ENCODE results near the gene CACNA2D3.
A peak's percentile ranks its signal among the peaks of the same experiment; 100 is the strongest.

The CACNA2D3 gene

DNA sequence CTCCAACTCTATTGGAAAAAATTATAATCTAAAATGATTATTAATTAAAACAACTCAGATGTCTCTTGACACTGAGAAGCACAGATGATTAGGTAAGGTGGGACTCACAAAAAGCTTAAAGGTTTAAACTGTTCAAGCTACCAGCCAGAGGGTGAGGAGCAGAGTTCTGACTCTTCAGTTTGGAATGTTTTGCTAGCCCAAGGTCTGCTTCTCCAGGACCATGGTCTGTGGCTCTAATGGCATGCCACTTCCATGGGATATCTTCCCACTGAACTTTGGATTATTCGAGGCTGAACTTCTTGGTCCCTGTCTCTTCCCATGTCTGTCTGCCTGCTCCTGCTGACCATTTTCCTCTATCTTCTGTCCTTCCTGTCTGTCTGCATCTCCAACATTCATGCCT is 49.2 kb downstream of the CACNA2D3 start:
- DNase-seq (ENCODE audit: low spot score): peak; percentile 67

DNA sequence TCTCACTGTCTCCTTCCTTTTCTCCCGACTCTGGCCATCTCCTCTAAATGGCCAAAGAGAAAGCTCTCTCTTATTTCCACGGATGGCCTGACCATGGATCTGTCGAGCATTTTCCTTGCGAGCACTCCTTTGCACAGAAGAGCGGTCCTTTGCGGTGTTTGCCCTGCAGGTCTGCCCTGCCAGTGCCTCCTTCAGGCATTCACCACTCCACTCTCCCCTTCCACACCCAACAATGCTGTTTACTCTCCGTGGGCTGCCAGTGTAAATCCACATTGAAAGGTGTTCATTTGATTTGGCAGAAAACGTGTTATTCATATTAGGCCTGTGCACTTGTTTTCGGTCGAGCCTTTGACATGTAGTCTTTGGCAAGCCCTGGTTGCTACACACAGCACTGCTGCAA is 49.6 kb downstream of the CACNA2D3 start:
- no peak for DNase-seq (ENCODE audit: low spot score)

DNA sequence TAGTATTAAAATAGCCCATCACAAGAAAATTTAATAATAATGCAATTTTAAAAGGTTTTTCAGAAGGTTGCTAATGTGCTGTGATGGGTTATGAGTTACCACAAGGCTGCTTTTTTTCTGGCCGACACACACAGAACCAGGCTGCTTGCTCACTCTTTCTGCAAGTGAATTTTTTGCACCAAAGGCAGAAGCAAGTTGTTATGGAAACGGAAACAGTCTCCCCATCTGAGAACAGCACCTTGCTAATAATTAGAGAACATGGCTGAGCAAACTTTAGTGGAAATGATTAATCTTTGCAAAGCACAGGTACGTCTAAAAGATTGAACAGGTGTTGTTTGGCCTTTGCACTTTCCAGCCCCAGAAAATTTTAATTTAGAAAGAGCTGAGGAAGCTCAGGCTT is 51.0 kb downstream of the CACNA2D3 start:
- DNase-seq (ENCODE audit: low spot score): peak; percentile 57

DNA sequence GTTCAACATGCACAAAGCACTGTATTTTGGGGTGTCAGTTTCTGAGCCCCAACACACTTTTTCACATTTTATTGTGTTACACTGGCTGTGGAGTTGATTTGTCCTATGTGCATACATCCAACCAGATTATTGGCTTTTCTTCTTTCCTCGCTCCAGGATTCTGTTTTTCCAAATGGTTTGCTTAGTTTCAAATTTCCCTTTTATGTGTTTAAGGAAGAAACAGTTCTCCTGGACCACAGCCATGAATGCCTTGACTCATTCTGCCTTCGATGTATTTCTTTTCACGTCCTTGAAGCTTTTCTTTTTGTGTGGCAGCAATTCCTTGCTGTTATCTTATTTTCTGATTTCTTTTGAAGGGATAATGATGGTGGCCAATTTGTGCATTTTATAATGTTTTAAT is 53.8 kb downstream of the CACNA2D3 start:
- peak; percentile 19 for DNase-seq (ENCODE audit: low spot score)

DNA sequence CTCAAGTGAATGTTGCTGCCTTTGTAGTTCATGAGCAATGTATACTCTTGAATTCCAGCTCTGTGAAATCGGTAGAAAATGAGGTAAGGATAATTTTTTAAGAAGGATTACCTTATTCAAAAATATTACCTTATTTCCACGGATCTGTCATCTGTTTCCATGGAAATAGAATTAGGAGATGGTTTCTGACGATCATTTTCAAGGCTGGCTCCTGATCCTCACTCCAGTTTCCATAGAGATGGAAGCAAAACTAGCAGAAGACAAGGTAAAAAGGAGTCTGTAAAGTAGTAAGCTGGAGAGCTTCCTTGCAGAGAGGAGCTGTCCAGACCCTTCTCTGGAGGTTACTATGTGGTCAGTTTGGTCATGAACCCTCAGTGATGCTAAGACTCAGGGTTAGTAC is 55.5 kb downstream of the CACNA2D3 start:
- DNase-seq (ENCODE audit: low spot score): no peak

DNA sequence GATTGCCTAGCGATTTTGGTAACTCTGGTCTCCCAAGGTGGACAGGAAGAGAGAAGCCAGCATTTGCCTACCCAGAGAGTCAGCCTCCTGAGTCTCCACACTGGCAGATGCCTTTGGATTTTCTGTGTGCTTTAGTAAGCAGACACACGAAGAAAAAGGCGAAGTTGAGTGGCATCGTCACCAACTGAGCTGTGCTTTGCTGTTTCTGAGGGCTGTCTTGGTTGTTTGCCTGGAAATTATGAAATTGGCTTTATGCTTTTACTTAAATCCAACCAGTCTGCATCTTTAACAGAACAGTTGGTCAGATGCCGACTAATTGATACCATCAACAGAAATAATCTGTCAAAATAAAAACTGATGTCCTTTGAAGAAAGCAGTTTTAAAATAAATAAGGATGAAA is 56.0 kb downstream of the CACNA2D3 start:
- DNase-seq (ENCODE audit: low spot score): no peak

DNA sequence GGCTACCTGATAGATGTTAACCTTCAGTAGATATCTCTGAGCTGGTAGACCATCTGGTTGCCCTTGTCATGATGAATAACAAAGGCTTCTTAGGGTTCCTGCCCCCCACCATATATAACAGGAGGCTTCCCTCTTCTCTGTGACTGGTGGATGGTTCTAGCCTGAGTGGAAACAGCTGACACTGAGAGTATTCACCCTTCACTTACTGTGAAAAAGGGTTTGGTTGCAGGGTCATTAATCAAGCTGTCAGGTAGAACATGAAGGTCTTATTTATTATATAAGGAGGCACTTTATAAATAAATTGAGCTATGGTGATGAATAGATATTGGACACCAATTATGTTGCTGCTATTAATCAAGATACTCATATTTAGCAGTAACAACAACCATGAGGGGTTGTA is 58.6 kb downstream of the CACNA2D3 start:
- no peak for DNase-seq (ENCODE audit: low spot score)

DNA sequence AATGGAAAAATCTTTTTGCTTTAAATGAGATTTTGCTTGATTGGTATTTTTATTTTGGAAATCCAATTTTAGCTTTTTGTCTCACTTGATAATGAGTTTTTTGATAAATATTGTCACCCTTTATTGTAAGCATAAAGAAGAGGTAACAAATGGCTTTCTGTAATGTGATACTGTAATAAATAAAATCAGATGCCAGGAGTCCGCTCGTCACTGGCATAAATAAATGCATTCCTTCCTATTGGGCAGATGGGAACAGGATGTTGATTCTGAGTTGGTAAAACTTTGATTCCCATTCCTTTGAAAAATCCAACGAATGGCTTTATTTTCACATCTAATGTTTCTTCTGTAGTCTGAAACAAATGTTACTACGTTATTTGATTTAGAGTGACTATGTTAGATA is 59.9 kb downstream of the CACNA2D3 start:
- DNase-seq (ENCODE audit: low spot score): no peak

DNA sequence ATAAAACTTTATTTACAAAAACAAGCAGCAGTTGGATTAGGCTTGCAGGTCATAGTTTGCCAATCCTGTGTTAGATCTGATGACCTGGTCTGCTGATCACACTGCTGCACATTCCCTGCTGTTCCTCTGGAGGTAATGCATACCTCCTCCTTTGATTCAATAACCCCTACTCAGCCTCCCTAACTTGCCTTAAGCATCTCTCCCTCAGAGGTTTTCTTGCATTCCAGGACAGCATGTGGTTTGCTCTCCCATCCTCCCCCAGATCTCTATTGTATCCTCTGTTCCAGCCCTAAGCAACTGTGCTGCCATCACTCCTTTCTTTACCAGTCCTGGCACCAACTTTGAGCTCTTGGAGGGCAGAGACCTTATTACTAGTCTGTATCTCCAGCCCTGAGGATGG is 63.4 kb downstream of the CACNA2D3 start:
- DNase-seq (ENCODE audit: low spot score): no peak

DNA sequence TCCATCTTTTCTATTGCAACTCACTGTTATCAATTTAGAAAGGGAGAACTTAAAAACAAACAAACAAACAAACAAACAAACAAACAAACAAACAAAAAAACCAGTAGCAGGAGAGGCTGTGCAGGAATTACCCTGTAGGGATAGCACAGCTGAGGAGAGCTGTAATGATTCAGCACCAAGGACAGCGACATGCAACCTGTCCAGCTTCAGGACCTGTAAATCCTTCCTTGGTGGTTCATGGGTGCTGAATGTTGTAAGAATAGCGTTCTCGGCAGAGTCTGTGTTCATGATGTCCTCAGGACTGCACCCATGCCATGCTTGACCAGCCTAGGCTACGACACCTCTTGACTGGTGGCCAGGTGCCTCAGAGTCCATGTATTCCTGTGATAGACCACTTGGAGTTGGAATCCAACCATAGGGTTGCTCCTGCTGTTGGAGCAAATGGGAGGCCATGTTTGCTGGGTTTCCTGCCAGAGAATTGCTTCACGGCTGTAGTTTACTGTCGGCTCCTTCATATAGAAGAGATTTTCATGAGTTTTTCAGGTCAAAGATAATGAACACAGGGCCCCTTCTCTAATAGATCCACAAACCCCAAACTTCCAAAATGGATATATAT is 65.9 kb downstream of the CACNA2D3 start:
- DNase-seq (ENCODE audit: low spot score): peak; percentile 72

DNA sequence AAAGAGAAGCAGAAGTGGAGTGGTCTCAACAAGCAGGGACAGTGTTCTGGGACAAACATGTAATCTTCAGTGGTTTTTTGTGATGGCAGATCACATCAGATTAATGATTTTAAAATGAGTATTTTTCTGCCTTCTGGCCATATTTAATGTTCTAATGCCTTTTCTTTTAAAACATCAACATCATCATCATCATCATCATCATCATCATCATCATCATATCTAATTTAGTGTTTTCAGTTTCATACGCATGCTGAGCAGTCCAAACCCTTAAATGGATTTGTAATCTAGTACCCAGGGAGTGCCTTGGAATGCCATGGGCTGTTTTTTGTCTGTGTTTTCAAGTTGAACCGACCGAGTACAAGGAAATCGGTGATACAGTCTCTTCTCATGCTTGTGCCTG is 68.9 kb downstream of the CACNA2D3 start:
- DNase-seq (ENCODE audit: low spot score): no peak

DNA sequence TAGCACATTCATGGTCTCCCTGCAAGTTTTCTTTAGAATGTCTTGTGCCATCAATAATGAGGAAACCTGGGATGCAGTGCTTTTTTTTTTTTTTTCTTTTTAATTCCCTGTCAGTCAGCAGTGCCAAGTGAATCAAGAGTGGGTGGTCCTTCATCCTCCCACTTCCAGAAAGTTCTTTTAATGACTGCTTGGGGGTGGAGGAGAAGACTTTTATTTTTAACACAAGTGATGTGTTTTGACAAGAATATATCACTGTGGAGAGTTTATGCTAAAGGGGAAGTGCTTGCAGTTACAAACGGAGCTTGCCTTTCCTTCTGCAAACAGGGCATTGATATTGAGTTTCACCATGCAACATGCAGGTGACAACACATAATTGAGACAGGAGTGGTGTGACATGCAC is 69.7 kb downstream of the CACNA2D3 start:
- DNase-seq (ENCODE audit: low spot score): no peak

DNA sequence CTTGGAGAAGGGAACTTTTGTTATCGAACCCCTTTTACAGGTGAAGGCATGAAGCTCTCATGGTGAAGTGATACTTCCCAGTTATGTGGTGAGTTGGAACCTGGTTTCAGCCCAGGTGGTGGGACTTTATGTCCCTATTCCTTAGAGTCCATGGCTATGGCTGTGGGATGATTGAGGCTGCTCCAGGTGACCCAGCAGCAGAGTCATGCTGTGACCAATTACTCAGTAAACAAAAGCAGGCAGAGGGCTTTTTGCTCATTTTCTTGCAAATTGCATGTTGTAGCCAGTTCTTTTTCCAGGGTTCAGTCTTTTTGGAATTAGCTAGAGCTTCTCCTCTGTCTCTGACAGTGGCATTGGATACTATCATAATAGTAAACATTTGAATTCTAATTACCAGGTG is 70.7 kb downstream of the CACNA2D3 start:
- no peak for DNase-seq (ENCODE audit: low spot score)

DNA sequence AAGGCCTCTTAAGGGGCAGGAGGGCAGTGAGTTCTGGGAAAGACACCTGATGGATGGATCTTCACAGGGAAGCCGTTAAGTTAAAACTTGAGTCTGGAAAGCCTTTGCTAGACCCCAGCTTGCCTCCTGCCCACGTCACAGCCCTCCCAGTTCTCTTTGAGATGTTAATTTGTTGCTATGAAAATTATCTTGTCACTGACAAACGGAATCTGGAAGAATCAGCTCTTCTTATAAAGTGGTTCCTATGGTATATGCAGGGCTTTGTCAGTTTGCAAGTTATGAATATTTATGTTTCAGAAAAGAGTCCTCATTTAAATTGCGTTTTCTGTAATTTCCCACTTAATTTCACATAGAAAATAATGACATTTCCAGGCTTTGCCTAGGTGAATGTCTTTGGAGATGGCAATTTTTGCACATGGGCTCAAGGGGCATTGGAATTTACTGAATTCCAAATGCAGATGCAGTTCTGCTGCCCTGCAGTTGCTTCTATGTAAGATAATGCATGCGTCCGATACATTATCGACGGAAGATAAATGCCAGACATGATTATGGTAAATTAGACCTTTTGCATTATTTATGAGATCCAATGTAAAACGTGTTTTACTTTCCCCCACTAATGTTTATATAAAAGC is 74.1 kb downstream of the CACNA2D3 start:
- no peak for DNase-seq (ENCODE audit: low spot score)

DNA sequence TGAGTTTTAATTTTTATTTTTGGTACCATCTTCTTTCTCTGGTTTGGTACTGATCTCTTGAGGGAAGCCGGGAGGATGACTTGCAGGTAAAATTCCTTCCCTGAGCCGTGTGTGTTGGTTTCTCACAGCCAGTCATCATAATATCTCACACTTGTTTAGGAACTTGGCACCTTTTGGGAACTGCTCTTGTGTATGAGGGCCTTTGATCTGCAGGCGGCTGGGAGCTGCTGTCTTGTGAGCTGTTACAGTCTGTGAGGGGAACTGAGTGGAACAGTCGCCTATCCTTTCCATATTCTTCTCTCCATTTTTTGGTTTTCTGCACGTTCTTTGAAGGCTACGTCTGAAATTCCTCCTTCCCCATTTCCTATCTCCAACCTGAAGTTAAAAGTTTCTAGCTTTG is 75.2 kb downstream of the CACNA2D3 start:
- no peak for DNase-seq (ENCODE audit: low spot score)

DNA sequence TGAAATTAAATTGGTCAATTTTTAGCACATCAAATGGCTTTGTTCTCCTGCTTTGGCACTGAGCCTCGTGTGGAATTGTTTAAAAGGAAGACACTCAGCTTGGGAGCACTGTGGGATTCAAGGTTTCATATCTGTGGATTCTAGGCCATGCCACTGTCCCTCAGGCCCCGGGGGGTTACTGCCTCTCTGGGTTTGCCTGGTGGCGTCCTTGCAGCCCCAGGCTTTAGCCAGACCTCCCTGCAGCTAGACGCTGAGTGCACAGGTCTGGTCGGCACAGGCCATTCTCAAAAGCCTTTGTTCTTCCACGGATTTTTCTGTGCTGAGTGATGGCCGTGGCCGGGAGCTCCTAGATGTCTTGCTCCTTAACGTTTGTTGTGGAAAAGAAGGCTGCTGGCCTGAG is 76.2 kb downstream of the CACNA2D3 start:
- no peak for DNase-seq (ENCODE audit: low spot score)

DNA sequence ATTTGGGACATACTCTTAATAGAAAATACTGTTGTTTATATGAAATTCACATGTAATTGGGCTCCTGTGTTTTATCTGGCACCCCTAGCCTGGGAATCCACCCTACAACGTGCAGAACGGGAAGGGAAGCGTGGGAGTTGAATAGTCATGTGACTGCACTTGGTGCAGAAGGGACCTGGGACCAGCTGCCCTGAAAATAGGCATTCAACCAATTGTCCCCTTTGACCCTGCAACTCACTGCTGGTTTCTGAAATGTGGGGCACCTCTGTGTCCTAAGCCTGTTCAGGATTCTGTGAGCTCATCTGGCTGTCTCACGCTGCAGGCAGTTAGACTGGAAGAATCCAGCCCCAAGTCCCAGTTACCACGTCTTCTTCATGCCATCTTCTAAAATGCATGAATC is 79.7 kb downstream of the CACNA2D3 start:
- no peak for DNase-seq (ENCODE audit: low spot score)

DNA sequence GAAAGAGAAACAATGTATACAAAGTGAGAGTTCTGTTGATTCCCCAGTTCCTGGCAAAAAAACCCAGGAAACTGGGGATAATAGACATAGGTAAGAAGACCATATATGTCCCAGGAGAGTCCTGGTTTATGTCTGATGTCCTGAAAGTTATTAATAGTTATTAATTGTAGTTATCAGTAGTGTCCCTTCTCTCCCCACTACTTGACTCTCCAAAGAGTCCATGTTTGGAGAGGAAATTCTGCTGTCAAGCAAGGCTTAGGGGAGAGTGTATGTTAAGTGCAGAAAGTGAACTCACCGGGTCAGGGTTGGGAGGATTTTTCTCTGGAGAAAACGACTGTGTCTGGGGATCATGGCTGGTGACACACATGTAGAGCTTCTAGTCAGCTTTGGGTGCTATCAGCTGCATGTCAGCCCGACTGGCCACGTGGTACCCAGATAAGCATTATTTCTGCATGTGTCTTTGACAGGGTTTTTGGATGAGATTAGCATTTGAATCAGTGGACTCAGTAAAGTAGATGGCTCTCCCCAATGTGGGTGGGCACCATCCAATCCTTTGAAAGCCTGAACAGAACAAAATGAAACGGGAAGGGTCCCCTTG is 80.4 kb downstream of the CACNA2D3 start:
- DNase-seq (ENCODE audit: low spot score): no peak

DNA sequence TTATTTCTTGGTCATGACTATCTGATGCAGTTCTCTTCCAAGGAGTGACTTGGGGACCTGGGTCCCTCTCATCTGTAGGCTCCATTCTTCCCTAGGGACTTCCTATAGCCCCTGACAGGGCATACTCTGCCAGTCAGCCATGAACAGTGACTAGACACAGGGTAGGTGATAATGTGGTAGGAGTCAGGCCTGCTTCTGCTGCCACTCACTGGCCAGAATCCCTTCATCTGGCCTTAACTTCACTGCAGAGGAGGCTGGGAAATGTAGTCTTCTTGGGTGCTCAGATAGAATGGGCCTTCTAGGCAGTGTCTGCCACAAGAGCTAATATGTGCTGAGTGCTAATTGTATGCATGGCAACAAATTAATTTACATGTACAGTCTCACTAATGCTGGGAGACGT is 84.5 kb downstream of the CACNA2D3 start:
- peak; percentile 20 for DNase-seq (ENCODE audit: low spot score)

DNA sequence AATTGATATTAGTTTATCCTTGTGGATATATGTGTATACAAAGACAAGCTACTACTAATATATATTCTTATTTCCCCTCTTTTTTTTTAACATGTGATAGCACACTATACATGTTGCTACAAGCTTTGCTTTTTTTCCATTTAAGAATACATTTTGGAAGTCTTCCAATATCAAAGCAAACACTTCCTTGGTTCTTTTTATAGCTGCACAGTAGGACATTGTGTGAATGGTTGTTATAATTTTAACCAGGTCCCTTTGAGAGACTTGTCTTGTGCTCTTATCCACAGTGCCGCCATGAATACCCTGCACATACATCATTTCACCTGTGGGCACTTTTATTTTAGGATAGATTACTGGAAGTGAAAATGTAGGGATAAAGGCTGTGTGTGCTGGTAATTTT is 88.7 kb downstream of the CACNA2D3 start:
- DNase-seq (ENCODE audit: low spot score): no peak

DNA sequence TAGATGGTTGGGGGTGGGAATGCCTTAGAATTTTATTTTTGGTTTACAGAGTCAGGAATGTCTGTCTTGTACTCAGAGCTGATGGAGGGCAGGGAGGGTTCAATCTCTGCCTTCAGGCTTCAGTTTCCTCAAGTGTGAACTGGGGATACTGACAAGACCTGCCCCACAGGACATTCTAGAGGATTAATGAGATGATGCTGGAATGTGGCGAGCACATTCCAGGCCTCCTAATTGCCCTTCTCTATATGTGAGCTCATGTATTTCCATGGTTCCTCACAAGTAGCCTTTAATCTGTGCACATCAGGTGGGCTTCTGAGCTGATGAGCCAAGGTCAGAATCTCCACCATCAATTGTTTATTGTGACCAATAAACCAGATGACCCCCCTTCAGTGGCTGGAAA is 90.4 kb downstream of the CACNA2D3 start:
- peak; percentile 40 for DNase-seq (ENCODE audit: low spot score)

DNA sequence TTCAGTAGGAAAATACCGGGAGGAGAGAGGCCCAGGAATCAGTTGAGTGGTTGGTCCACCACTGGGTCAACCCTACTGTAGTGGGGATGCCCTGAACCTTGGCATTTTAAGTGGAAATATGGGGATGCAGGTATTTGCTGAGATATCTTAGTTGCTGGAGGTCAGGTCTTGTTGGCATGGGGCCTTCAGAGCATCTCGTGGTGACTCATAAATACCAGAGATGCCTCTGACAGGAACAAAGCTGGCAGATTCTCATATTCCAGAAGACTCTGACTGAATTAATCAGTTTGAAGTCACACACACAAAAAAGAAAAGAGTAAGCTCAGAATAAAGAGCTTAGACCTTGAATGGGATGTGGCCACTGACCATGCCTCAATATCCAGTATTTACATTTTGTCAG is 91.6 kb downstream of the CACNA2D3 start:
- peak; percentile 87 for DNase-seq (ENCODE audit: low spot score)

DNA sequence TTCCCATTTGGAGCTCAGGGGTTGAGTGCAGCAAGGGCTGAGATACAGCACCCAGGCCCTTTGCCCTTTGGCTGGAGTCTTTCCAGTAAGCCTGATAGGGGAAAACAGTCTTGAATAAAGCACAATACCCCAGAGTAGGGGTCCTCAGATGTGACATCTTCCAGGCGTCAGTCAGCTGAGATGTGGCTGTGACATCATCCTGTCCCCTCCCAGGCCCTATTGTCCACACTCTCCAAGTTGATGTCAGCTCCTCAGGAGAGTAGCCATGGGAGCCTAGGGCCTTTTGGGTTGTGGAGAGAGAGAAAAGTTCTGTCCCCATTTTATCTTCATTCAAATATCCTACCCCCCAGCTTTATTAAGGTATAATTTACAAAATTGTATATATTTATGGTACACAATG is 92.5 kb downstream of the CACNA2D3 start:
- DNase-seq (ENCODE audit: low spot score): no peak

DNA sequence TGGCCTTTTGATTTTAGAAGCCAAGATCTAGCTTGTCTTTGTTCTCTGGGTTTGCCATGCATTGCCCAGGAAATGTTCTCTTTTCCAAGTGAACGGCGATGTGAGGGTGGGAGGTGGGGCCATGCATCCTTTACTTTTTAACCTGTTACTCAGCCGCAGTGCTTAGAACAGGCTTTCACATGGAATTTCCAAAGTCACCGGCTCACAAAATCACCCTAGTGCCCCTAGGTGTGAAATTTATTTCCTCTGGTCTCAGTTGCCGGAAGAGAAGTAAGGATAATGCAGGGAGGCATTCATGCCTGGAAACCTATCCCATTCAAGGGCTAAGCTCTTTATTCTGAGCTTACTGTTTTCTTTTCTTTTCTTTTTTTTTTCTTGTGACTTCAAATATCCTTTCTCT is 93.2 kb downstream of the CACNA2D3 start:
- DNase-seq (ENCODE audit: low spot score): peak; percentile 52
